Measurements from ENCODE around the gene C1QTNF4. TPM values are rescaled to one million over a fixed set of nuclear protein-coding genes. Genes with fewer than 3 reads are reported as not detected.
"Not testable (repeated sequence)": the region's sequence is repeated elsewhere in the genome, so short reads cannot be mapped to it uniquely, and the experiment has no call there.

Gene C1QTNF4
- total RNA-seq, 1 experiment from 2014 or later = 0.75 TPM

GRCh38 chr11:47558695-47559094 lies 35.5 kb downstream of the C1QTNF4 start:
- intact Hi-C loops (cut with micrococcal nuclease; ENCODE audit: unreplicated experiment) = loop anchor here (10.0 kb wide), 1 partner anchor 74 kb away; no protein-coding TSS in a partner anchor
- Histone ChIP-seq H3K9me3 (no peaks in the 10 kb centered on the region), H3K4me3 (ENCODE audit: low read depth, low read length) (no peak overlapping the region), H3K4me1 (no peaks in the 10 kb centered on the region), H3K27me3 (replicated peaks; ENCODE audit: control insufficient read depth, insufficient read depth, low read length) (no peaks in the 10 kb centered on the region), H3K36me3 (ENCODE audit: control insufficient read depth, insufficient read depth, low read length) (no peaks in the 10 kb centered on the region)
- ChIA-PET CTCF (no interaction called here), POLR2A (no interaction called here)
- no peak overlapping the region for H3K27ac Mint-ChIP-seq (ENCODE audit: unreplicated experiment)
- TF ChIP-seq, protein P1, sequence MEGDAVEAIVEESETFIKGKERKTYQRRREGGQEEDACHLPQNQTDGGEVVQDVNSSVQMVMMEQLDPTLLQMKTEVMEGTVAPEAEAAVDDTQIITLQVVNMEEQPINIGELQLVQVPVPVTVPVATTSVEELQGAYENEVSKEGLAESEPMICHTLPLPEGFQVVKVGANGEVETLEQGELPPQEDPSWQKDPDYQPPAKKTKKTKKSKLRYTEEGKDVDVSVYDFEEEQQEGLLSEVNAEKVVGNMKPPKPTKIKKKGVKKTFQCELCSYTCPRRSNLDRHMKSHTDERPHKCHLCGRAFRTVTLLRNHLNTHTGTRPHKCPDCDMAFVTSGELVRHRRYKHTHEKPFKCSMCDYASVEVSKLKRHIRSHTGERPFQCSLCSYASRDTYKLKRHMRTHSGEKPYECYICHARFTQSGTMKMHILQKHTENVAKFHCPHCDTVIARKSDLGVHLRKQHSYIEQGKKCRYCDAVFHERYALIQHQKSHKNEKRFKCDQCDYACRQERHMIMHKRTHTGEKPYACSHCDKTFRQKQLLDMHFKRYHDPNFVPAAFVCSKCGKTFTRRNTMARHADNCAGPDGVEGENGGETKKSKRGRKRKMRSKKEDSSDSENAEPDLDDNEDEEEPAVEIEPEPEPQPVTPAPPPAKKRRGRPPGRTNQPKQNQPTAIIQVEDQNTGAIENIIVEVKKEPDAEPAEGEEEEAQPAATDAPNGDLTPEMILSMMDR (IDR thresholded peaks at IDR 0.05; ENCODE audit: insufficient read depth in 1 of 2, low read depth in 1 of 2, low read length in 1 of 2, severe bottlenecking in 1 of 2, unreplicated experiment in 1 of 2) = no peak
- no peak overlapping the region for H3K4me3 Mint-ChIP-seq (ENCODE audit: unreplicated experiment)
- H3K4me1 Mint-ChIP-seq (ENCODE audit: low read depth, unreplicated experiment) = no peaks in the 10 kb centered on the region
- no TSS peak for BruUV-seq (replicated peaks)
- DNase-seq = no peak
- no peaks in the 10 kb centered on the region for H3K27me3 Mint-ChIP-seq (ENCODE audit: insufficient read depth, unreplicated experiment)
- no peaks in the 10 kb centered on the region for H3K36me3 Mint-ChIP-seq (ENCODE audit: insufficient read depth, unreplicated experiment)
- no peaks in the 10 kb centered on the region for H3K9me3 Mint-ChIP-seq (ENCODE audit: unreplicated experiment)

DNA sequence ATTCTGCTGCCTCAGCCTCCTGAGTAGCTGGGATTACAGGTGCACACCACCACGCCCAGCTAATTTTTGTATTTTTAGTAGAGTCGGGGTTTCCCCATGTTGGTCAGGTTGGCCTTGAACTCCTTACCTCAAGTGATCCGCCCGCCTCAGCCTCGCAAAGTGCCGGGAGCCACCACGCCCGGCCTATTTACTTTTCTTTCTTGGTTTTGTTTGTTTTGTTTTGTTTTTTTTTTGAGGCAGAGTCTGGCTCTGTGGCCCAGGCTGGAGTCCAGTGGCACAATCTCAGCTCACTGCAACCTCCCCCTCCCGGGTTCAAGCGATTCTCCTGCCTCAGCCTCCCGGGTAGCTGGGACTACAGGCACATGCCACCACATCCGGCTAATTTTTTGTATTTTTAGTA lies 37.2 kb downstream of the C1QTNF4 start:
- H3K4me3 ChIP-seq (ENCODE audit: low read depth, low read length); H3K9me3 ChIP-seq; DNase-seq; CTCF ChIA-PET; H3K27me3 Mint-ChIP-seq (ENCODE audit: insufficient read depth, unreplicated experiment); H3K9me3 Mint-ChIP-seq (ENCODE audit: unreplicated experiment); H3K27ac Mint-ChIP-seq (ENCODE audit: unreplicated experiment); H3K4me3 Mint-ChIP-seq (ENCODE audit: unreplicated experiment); H3K4me1 ChIP-seq; H3K36me3 Mint-ChIP-seq (ENCODE audit: insufficient read depth, unreplicated experiment); H3K36me3 ChIP-seq (ENCODE audit: control insufficient read depth, insufficient read depth, low read length); BruUV-seq (replicated peaks); H3K4me1 Mint-ChIP-seq (ENCODE audit: low read depth, unreplicated experiment); POLR2A ChIA-PET; H3K27me3 ChIP-seq (replicated peaks; ENCODE audit: control insufficient read depth, insufficient read depth, low read length): not testable (repeated sequence)
- intact Hi-C loops (cut with micrococcal nuclease; ENCODE audit: unreplicated experiment) = loop anchor here (10.0 kb wide), 1 partner anchor 72 kb away; no protein-coding TSS in a partner anchor

GRCh38 chr11:47553406-47553743 lies 40.8 kb downstream of the C1QTNF4 start:
- peaks cover 8% of the 10 kb centered on the region for H3K4me1 Mint-ChIP-seq (ENCODE audit: low read depth, unreplicated experiment)
- intact Hi-C loops (cut with micrococcal nuclease; ENCODE audit: unreplicated experiment) = loop anchor here (1.0 to 10.0 kb wide), 4 partner anchors 12 to 69 kb away; partner anchors contain the start of genes NDUFS3 and PTPMT1
- TF ChIP-seq, protein P1 (IDR thresholded peaks at IDR 0.05; ENCODE audit: insufficient read depth in 1 of 2, low read depth in 1 of 2, low read length in 1 of 2, severe bottlenecking in 1 of 2, unreplicated experiment in 1 of 2) = no peak

More at GRCh38 chr11:47553406-47553743, 40.8 kb downstream of the C1QTNF4 start:
- peaks cover 32% of the 10 kb centered on the region for H3K36me3 Mint-ChIP-seq (ENCODE audit: insufficient read depth, unreplicated experiment)
- H3K4me3 ChIP-seq (ENCODE audit: low read depth, low read length) = peak overlapping the region; percentile 96
- no peaks in the 10 kb centered on the region for H3K9me3 Mint-ChIP-seq (ENCODE audit: unreplicated experiment)
- no peak for DNase-seq
- ChIA-PET POLR2A (interaction anchor here (0.6 to 0.7 kb wide), 2 partner anchors 21 to 146 kb away, joined by 4 read pairs; no protein-coding TSS in a partner anchor), CTCF (interaction anchor here (0.6 to 1.0 kb wide), 13 partner anchors 10 to 853 kb away, joined by 3 to 16 read pairs (median 4); partner anchors contain the start of genes KBTBD4, NDUFS3 and PTPMT1)
- H3K27me3 Mint-ChIP-seq (ENCODE audit: insufficient read depth, unreplicated experiment) = no peaks in the 10 kb centered on the region
- peak overlapping the region; percentile 65 for H3K27ac Mint-ChIP-seq (ENCODE audit: unreplicated experiment)
- peaks cover 6% of the 10 kb centered on the region; the same call in 1 of the 2 replicates for H3K4me1 ChIP-seq
- no peaks in the 10 kb centered on the region for H3K27me3 ChIP-seq (replicated peaks; ENCODE audit: control insufficient read depth, insufficient read depth, low read length)
- H3K9me3 ChIP-seq = no peaks in the 10 kb centered on the region
- peak overlapping the region; percentile 94 for H3K4me3 Mint-ChIP-seq (ENCODE audit: unreplicated experiment)
- H3K36me3 ChIP-seq (ENCODE audit: control insufficient read depth, insufficient read depth, low read length) = no peaks in the 10 kb centered on the region
- no TSS peak for BruUV-seq (replicated peaks)
